ENCODE results near the gene OR52W1. TPM values are rescaled to one million over a fixed set of nuclear protein-coding genes. Genes with fewer than 3 reads are reported as not detected.

The OR52W1 gene
- total RNA-seq, 1 experiment from 2014 or later = not detected

DNA sequence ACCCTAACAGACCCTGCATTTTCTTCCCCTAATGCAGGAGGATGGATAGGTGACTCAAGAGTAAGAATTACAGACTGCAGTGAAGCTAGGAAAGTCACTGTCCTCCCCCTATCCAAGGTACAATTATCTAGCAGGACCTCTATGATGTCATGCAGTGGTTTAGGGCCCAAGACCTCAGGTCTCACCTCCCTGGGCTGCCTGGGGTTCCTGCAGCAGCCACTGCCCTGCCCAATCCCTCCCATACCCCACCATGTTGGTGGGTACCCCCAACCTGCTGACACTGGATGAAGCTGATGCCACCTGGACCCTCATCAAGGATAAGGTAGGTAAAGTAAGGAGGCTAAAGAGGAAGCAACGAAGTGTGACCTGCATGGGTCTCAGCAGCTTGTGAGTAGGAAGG, 6.3 kb downstream of the OR52W1 start, which contains the start of gene C11orf42:
Gene C11orf42 (plus strand): TSS at position 192 of the 400 bp plus-strand sequence. CDS start 59 bp downstream, at position 251.
- Mint-ChIP-seq H3K4me3 (ENCODE audit: unreplicated experiment) (no peak within 1 kb of the TSS), H3K27me3 (ENCODE audit: insufficient read depth, unreplicated experiment) (no peaks in the 10 kb centered on the region), H3K4me1 (ENCODE audit: low read depth, unreplicated experiment) (peaks cover 5% of the 10 kb centered on the region), H3K9me3 (ENCODE audit: unreplicated experiment) (no peaks in the 10 kb centered on the region), H3K27ac (ENCODE audit: unreplicated experiment) (no peak within 1 kb of the TSS), H3K36me3 (ENCODE audit: insufficient read depth, unreplicated experiment) (peaks cover 9% of the 10 kb centered on the region)
- ChIA-PET POLR2A (no interaction called here), CTCF (no interaction called here)
- H3K4me3 ChIP-seq (ENCODE audit: low read depth, low read length) = no peak within 1 kb of the TSS
- H3K4me1 ChIP-seq = no peaks in the 10 kb centered on the region
- H3K9me3 ChIP-seq = no peaks in the 10 kb centered on the region
- no peak for DNase-seq
- H3K36me3 ChIP-seq (ENCODE audit: control insufficient read depth, insufficient read depth, low read length) = peaks cover 7% of the 10 kb centered on the region; the same call in 1 of the 2 replicates
- intact Hi-C loops (cut with micrococcal nuclease; ENCODE audit: unreplicated experiment) = no loop called here
- H3K27me3 ChIP-seq (replicated peaks; ENCODE audit: control insufficient read depth, insufficient read depth, low read length) = no peaks in the 10 kb centered on the region
- no TSS peak for BruUV-seq (replicated peaks)
- TF ChIP-seq, protein P1, sequence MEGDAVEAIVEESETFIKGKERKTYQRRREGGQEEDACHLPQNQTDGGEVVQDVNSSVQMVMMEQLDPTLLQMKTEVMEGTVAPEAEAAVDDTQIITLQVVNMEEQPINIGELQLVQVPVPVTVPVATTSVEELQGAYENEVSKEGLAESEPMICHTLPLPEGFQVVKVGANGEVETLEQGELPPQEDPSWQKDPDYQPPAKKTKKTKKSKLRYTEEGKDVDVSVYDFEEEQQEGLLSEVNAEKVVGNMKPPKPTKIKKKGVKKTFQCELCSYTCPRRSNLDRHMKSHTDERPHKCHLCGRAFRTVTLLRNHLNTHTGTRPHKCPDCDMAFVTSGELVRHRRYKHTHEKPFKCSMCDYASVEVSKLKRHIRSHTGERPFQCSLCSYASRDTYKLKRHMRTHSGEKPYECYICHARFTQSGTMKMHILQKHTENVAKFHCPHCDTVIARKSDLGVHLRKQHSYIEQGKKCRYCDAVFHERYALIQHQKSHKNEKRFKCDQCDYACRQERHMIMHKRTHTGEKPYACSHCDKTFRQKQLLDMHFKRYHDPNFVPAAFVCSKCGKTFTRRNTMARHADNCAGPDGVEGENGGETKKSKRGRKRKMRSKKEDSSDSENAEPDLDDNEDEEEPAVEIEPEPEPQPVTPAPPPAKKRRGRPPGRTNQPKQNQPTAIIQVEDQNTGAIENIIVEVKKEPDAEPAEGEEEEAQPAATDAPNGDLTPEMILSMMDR (IDR thresholded peaks at IDR 0.05; ENCODE audit: insufficient read depth in 1 of 2, low read depth in 1 of 2, low read length in 1 of 2, severe bottlenecking in 1 of 2, unreplicated experiment in 1 of 2) = no peak

DNA sequence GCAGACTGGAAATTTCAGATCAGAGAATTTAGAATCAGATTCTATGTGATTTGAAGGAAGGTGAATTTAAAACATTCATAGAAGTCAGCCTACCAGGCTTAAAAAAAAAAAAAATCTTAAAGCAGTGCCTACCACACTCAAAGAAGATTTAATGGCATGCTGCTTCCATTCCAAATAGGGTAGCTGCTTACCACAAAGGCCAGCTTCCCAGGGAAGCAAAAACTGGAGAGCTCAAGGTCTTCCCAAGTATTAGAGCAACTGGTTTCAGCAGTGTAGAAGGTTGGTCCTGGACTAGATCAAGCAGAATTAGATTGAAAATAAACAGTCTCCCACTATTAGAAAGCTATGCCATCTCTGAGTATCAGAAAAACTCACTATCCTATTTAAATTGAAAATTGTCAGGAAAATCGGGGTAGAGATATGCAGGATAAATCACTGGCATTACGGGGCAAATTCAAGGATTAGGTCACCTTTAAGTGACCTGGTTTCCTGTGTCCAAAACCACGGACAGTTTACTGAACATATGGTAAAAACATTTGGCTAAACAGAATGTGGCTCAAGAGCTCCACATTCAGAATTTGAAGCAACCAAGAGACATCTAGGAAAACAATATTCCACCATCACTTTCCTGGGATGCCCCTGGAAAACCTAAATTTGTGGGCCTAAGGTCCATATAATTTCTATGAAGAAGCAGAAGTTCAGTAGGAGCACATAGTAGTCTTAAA, 7.6 kb downstream of the OR52W1 start:
- ChIA-PET CTCF (interaction anchor here (0.7 kb wide), 1 partner anchor 176 kb away, joined by 4 read pairs; no protein-coding TSS in a partner anchor), POLR2A (no interaction called here)
- peaks cover 5% of the 10 kb centered on the region for H3K4me1 Mint-ChIP-seq (ENCODE audit: low read depth, unreplicated experiment)
- TF ChIP-seq, protein P1 (IDR thresholded peaks at IDR 0.05; ENCODE audit: insufficient read depth in 1 of 2, low read depth in 1 of 2, low read length in 1 of 2, severe bottlenecking in 1 of 2, unreplicated experiment in 1 of 2) = no peak
- no peak overlapping the region for H3K4me3 Mint-ChIP-seq (ENCODE audit: unreplicated experiment)
- no peak overlapping the region for H3K27ac Mint-ChIP-seq (ENCODE audit: unreplicated experiment)
- Histone ChIP-seq H3K4me1 (no peaks in the 10 kb centered on the region), H3K4me3 (ENCODE audit: low read depth, low read length) (no peak overlapping the region), H3K36me3 (ENCODE audit: control insufficient read depth, insufficient read depth, low read length) (peaks cover 7% of the 10 kb centered on the region; the same call in 1 of the 2 replicates), H3K9me3 (no peaks in the 10 kb centered on the region), H3K27me3 (replicated peaks; ENCODE audit: control insufficient read depth, insufficient read depth, low read length) (no peaks in the 10 kb centered on the region)
- no peaks in the 10 kb centered on the region for H3K9me3 Mint-ChIP-seq (ENCODE audit: unreplicated experiment)
- H3K27me3 Mint-ChIP-seq (ENCODE audit: insufficient read depth, unreplicated experiment) = no peaks in the 10 kb centered on the region
- peaks cover 9% of the 10 kb centered on the region for H3K36me3 Mint-ChIP-seq (ENCODE audit: insufficient read depth, unreplicated experiment)
- BruUV-seq (replicated peaks) = no TSS peak
- intact Hi-C loops (cut with micrococcal nuclease; ENCODE audit: unreplicated experiment) = no loop called here
- no peak for DNase-seq

DNA sequence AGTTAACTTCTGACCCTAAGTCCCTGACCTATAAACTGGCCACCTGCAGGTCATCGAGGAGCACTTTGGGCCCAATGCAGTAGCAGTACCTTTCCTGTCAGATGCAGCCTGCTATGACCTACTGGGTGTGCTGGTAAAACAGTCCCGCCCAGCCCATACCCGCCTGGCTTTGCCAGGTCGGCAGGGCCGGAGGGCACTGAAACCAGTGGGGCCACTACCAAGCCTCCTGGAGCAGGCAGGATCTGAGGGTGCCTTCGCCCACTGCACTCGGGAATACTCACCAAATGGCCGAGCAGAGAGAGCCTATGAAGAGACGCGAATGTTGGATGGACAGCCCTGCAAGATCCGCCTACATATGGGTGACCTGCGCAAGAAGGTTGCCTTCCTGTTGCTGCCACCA, 10.8 kb downstream of the OR52W1 start:
- no peaks in the 10 kb centered on the region for H3K27me3 ChIP-seq (replicated peaks; ENCODE audit: control insufficient read depth, insufficient read depth, low read length)
- peaks cover 5% of the 10 kb centered on the region for H3K4me1 Mint-ChIP-seq (ENCODE audit: low read depth, unreplicated experiment)
- no TSS peak for BruUV-seq (replicated peaks)
- peaks cover 9% of the 10 kb centered on the region for H3K36me3 Mint-ChIP-seq (ENCODE audit: insufficient read depth, unreplicated experiment)
- H3K9me3 ChIP-seq = no peaks in the 10 kb centered on the region
- POLR2A ChIA-PET = no interaction called here
- TF ChIP-seq, protein P1 (IDR thresholded peaks at IDR 0.05; ENCODE audit: insufficient read depth in 1 of 2, low read depth in 1 of 2, low read length in 1 of 2, severe bottlenecking in 1 of 2, unreplicated experiment in 1 of 2) = no peak
- peaks cover 7% of the 10 kb centered on the region; the same call in 1 of the 2 replicates for H3K36me3 ChIP-seq (ENCODE audit: control insufficient read depth, insufficient read depth, low read length)
- DNase-seq = no peak
- no peaks in the 10 kb centered on the region for H3K4me1 ChIP-seq
- H3K27ac Mint-ChIP-seq (ENCODE audit: unreplicated experiment) = no peak overlapping the region
- H3K4me3 Mint-ChIP-seq (ENCODE audit: unreplicated experiment) = no peak overlapping the region
- intact Hi-C loops (cut with micrococcal nuclease; ENCODE audit: unreplicated experiment) = no loop called here
- no peaks in the 10 kb centered on the region for H3K9me3 Mint-ChIP-seq (ENCODE audit: unreplicated experiment)
- CTCF ChIA-PET = no interaction called here
- no peaks in the 10 kb centered on the region for H3K27me3 Mint-ChIP-seq (ENCODE audit: insufficient read depth, unreplicated experiment)
- no peak overlapping the region for H3K4me3 ChIP-seq (ENCODE audit: low read depth, low read length)

Data from Caco-2 (cell line).